SK-N-SH (cell line): ENCODE measurements around the gene MYLK4. TPM values are rescaled to one million over a fixed set of nuclear protein-coding genes. Genes with fewer than 3 reads are reported as not detected.

ENCODE experiments used
- CTCF ChIA-PET: fragments of 300-600, 350-600 bp; formaldehyde crosslinking; extraction: SDS; loops from one replicate; lab custom pipeline; 2021; lab: Yijun Ruan, JAX
- POLR2A ChIA-PET: fragments of 350-600 bp; sonication (Branson Sonifier 250); formaldehyde crosslinking; extraction: SDS; loops from one replicate; lab custom pipeline; 2020; ENCODE audit warnings: antibody characterized with exemption, inconsistent platforms; lab: Yijun Ruan, JAX
- DNase-seq: peaks from one replicate; pipeline ENCODE4 v3.0.0; 2012
- H2AFZ ChIP-seq: fragments of 200-600 bp; sonication (generic); 2 replicates; pipeline ENCODE4 v1.8.1; 2016; ENCODE audit warnings: antibody characterized with exemption, mild to moderate bottlenecking, low read depth
- H3F3A ChIP-seq: fragments of 200-600 bp; sonication (generic); replicated peaks from 2 replicates; pipeline ENCODE3; 2016; ENCODE audit warnings: antibody characterized with exemption, mild to moderate bottlenecking; ENCODE audit not compliant: insufficient read depth
- H3K27ac ChIP-seq, 2 experiments: fragments of 200-500 bp in 1 of 2; fragments of 200-600 bp in 1 of 2; sonication (Bioruptor generic) in 1 of 2; sonication (generic), shearing (Covaris generic) in 1 of 2; 2 replicates each; pipeline versions ENCODE4 v1.5.1 to v1.6.1; 2014 to 2016; ENCODE audit warnings: low read depth in 2 of 2, inconsistent platforms in 1 of 2, low read length in 1 of 2, mild to moderate bottlenecking in 1 of 2, mixed read lengths in 1 of 2
- H3K27me3 ChIP-seq: fragments of 200-600 bp; sonication (generic), shearing (Covaris generic); 2 replicates; pipeline ENCODE4 v1.6.1; 2016; ENCODE audit warnings: mixed run types; ENCODE audit not compliant: insufficient read depth
- H3K36me3 ChIP-seq, 2 experiments: fragments of 200-500 bp in 1 of 2; fragments of 200-600 bp in 1 of 2; sonication (Bioruptor generic) in 1 of 2; sonication (generic) in 1 of 2; replicated peaks in 1 of 2; 2 replicates each; pipeline versions ENCODE3 to v1.5.1; 2014 to 2016; ENCODE audit warnings: low read length in 1 of 2, mild to moderate bottlenecking in 1 of 2; ENCODE audit not compliant: insufficient read depth in 2 of 2, control insufficient read depth in 1 of 2
- H3K4me1 ChIP-seq, 2 experiments: fragments of 200-500 bp in 1 of 2; fragments of 200-600 bp in 1 of 2; sonication (Bioruptor generic) in 1 of 2; sonication (generic), shearing (Covaris generic) in 1 of 2; 2 replicates each; pipeline versions ENCODE4 v1.5.1 to v1.6.1; 2014 to 2016; ENCODE audit warnings: low read depth in 1 of 2, low read length in 1 of 2, mixed run types in 1 of 2; ENCODE audit not compliant: insufficient read depth in 2 of 2, control insufficient read depth in 1 of 2
- H3K4me2 ChIP-seq: fragments of 200-600 bp; sonication (generic), shearing (Covaris generic); 2 replicates; pipeline ENCODE4 v1.6.1; 2017; ENCODE audit warnings: mixed run types
- H3K4me3 ChIP-seq, 2 experiments: fragments of 200-500 bp in 1 of 2; fragments of 200-600 bp in 1 of 2; sonication (Bioruptor generic) in 1 of 2; sonication (generic), shearing (Covaris generic) in 1 of 2; 2 replicates each; pipeline versions ENCODE4 v1.5.1 to v1.8.1; 2014 to 2016; ENCODE audit warnings: low read depth in 2 of 2, inconsistent platforms in 1 of 2, low read length in 1 of 2, mild to moderate bottlenecking in 1 of 2, mixed read lengths in 1 of 2, moderate library complexity in 1 of 2
- H3K79me2 ChIP-seq: fragments of 200-600 bp; sonication (generic); 2 replicates; pipeline ENCODE4 v1.8.1; 2017; ENCODE audit warnings: mild to moderate bottlenecking; ENCODE audit not compliant: insufficient read depth
- H3K9ac ChIP-seq: fragments of 200-600 bp; sonication (generic); 2 replicates; pipeline ENCODE4 v1.6.1; 2017; ENCODE audit warnings: mixed run types
- H3K9me2 ChIP-seq: fragments of 200-600 bp; sonication (generic); 2 replicates; pipeline ENCODE4 v1.6.1; 2017; ENCODE audit warnings: mixed run types
- H3K9me3 ChIP-seq: fragments of 200-600 bp; sonication (generic); 2 replicates; pipeline ENCODE4 v1.6.1; 2017; ENCODE audit warnings: mixed run types, mild to moderate bottlenecking, moderate library complexity
- H4K20me1 ChIP-seq: fragments of 200-600 bp; sonication (generic); 2 replicates; pipeline ENCODE4 v1.6.1; 2017; ENCODE audit warnings: mild to moderate bottlenecking, mixed run types; ENCODE audit not compliant: insufficient read depth
- CTCF ChIP-seq: fragments of 200-600 bp; sonication (generic); IDR thresholded peaks from 2 replicates; pipeline ENCODE4 v1.6.1; 2017; ENCODE audit warnings: antibody characterized with exemption, mild to moderate bottlenecking, moderate library complexity
- ELF1 ChIP-seq: IDR thresholded peaks from 2 replicates; pipeline ENCODE4 v1.4.0; 2012
- EZH2phosphoT487 ChIP-seq: fragments of 200-600 bp; sonication (generic); IDR thresholded peaks from 2 replicates; pipeline ENCODE4 v1.6.1; 2017; ENCODE audit warnings: low read depth, mixed run types, mild to moderate bottlenecking, antibody characterized with exemption, moderate library complexity, borderline replicate concordance
- FOSL2 ChIP-seq: IDR thresholded peaks from 2 replicates; pipeline ENCODE4 v1.4.0; 2012; ENCODE audit warnings: low read depth, mild to moderate bottlenecking, moderate library complexity, borderline replicate concordance
- FOXJ3 ChIP-seq: sonication (generic); formaldehyde crosslinking; IDR thresholded peaks from 2 replicates; pipeline ENCODE4 v1.5.1; 2020; ENCODE audit warnings: mild to moderate bottlenecking, missing genetic modification reagents
- JUND ChIP-seq: IDR thresholded peaks from 2 replicates; pipeline ENCODE4 v1.4.0; 2012
- MAX ChIP-seq: IDR thresholded peaks from 2 replicates; pipeline ENCODE4 v1.4.0; 2012; ENCODE audit warnings: low read depth
- MEF2A ChIP-seq: IDR thresholded peaks from 2 replicates; pipeline ENCODE4 v1.4.0; 2012; ENCODE audit warnings: low read depth, borderline replicate concordance
- NFIC ChIP-seq: IDR thresholded peaks from 2 replicates; pipeline ENCODE4 v1.4.0; 2012; ENCODE audit warnings: borderline replicate concordance
- POLR2AphosphoS5 ChIP-seq: IDR thresholded peaks from 2 replicates; pipeline ENCODE4 v1.6.1; 2012; ENCODE audit warnings: low read depth, low read length
- RCOR1 ChIP-seq: fragments of 150-350 bp; IDR thresholded peaks from 2 replicates; pipeline ENCODE4 v1.6.1; 2017; ENCODE audit warnings: antibody characterized with exemption, low read length
- REST ChIP-seq: IDR thresholded peaks from 2 replicates; pipeline ENCODE4 v1.6.1; 2012; ENCODE audit warnings: mild to moderate bottlenecking, low read depth, low read length, moderate library complexity
- RXRA ChIP-seq: IDR thresholded peaks from 2 replicates; pipeline ENCODE4 v1.4.0; 2012; ENCODE audit warnings: low read depth, mild to moderate bottlenecking, borderline replicate concordance
- SIN3A ChIP-seq: IDR thresholded peaks from 2 replicates; pipeline ENCODE4 v1.6.1; 2012; ENCODE audit warnings: low read depth, mild to moderate bottlenecking, low read length, moderate library complexity, borderline replicate concordance
- TAF1 ChIP-seq: IDR thresholded peaks from 2 replicates; pipeline ENCODE4 v1.6.1; 2012; ENCODE audit warnings: low read depth, mild to moderate bottlenecking, low read length, moderate library complexity, borderline replicate concordance
- USF1 ChIP-seq: IDR thresholded peaks from 2 replicates; pipeline ENCODE4 v1.4.0; 2012; ENCODE audit warnings: low read depth, borderline replicate concordance
- YY1 ChIP-seq: IDR thresholded peaks from 2 replicates; pipeline ENCODE4 v1.4.0; 2012; ENCODE audit warnings: low read depth, mild to moderate bottlenecking
- WGBS: methylation state at CpG from one replicate; pipeline ENCODE4 v1.1.6; 2017; ENCODE audit warnings: low lambda C conversion rate; 5-methylcytosine and 5-hydroxymethylcytosine counted together
- polyA plus RNA-seq, 3 experiments: library from polyadenylated mRNA; depleted of rRNA; stranded (reverse); fragments of >200 nt; gene quantifications; 2 replicates each; pipeline ENCODE4 v1.2.3, GENCODE V29; 2012
- TF ChIP-seq, protein P1 (sequence below): IDR thresholded peaks from 2 replicates; pipeline ENCODE4; 2012
- TF ChIP-seq, protein P2 (sequence below): fragments of 150-350 bp; IDR thresholded peaks from 2 replicates; pipeline ENCODE4 v1.6.1; 2017; ENCODE audit warnings: antibody characterized with exemption, low read length, low read depth, borderline replicate concordance

MYLK4 gene
- polyA plus RNA-seq, 1 of the 3 experiments (the other 2 are of a cell fraction): 0.16 TPM

- no peaks in the 10 kb centered on the region for H3K9me2 ChIP-seq
- H3K4me3 ChIP-seq: no peak overlapping the region
- POLR2A ChIA-PET: no interaction called here
- no peaks in the 10 kb centered on the region for H3F3A ChIP-seq
- CTCF ChIA-PET: interaction anchor here (0.7 to 4.1 kb wide), 7 partner anchors 10 to 1035 kb away, joined by 3 to 59 read pairs (median 9); partner anchors contain the start of gene MYLK4
- H3K36me3 ChIP-seq: no peaks in the 10 kb centered on the region
- H4K20me1 ChIP-seq: no peaks in the 10 kb centered on the region
- H3K9me3 ChIP-seq: no peaks in the 10 kb centered on the region
- H3K27ac ChIP-seq: no peak overlapping the region
- no peak overlapping the region for H3K9ac ChIP-seq
- H3K4me1 ChIP-seq: peaks cover 6 to 11% of the 10 kb centered on the region in 2 experiments; a peak in 2 of 4 replicates
- H2AFZ ChIP-seq: no peak overlapping the region
- H3K27me3 ChIP-seq: no peaks in the 10 kb centered on the region; the same call in 1 of the 2 replicates
- no peak for DNase-seq
- 92% methylated on average over 10 of the region's 11 CpGs for WGBS
- H3K79me2 ChIP-seq: no peaks in the 10 kb centered on the region
- no peak for TF ChIP-seq YY1
- TF ChIP-seq EZH2phosphoT487: no peak
- no peak for TF ChIP-seq REST
- no peak for TF ChIP-seq RCOR1
- no peak for TF ChIP-seq RXRA
- TF ChIP-seq, protein P1, sequence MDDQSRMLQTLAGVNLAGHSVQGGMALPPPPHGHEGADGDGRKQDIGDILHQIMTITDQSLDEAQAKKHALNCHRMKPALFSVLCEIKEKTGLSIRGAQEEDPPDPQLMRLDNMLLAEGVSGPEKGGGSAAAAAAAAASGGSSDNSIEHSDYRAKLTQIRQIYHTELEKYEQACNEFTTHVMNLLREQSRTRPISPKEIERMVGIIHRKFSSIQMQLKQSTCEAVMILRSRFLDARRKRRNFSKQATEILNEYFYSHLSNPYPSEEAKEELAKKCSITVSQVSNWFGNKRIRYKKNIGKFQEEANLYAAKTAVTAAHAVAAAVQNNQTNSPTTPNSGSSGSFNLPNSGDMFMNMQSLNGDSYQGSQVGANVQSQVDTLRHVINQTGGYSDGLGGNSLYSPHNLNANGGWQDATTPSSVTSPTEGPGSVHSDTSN: no peak
- no peak for TF ChIP-seq MEF2A
- TF ChIP-seq FOSL2: no peak
- no peak for TF ChIP-seq JUND
- no peak for TF ChIP-seq NFIC
- TF ChIP-seq, protein P2, sequence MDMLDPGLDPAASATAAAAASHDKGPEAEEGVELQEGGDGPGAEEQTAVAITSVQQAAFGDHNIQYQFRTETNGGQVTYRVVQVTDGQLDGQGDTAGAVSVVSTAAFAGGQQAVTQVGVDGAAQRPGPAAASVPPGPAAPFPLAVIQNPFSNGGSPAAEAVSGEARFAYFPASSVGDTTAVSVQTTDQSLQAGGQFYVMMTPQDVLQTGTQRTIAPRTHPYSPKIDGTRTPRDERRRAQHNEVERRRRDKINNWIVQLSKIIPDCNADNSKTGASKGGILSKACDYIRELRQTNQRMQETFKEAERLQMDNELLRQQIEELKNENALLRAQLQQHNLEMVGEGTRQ: no peak
- TF ChIP-seq TAF1: no peak
- TF ChIP-seq ELF1: no peak
- no peak for TF ChIP-seq SIN3A
- no peak for TF ChIP-seq CTCF
- no peak for TF ChIP-seq FOXJ3 (CRISPR knock-in tag)
- no peak for TF ChIP-seq USF1
- TF ChIP-seq MAX: no peak
- TF ChIP-seq POLR2AphosphoS5: no peak
- H3K4me2 ChIP-seq: no peak overlapping the region
Observed at GRCh38 chr6:2632976-2633584, 117.6 kb downstream of the MYLK4 start.
